Parathyroid adenoma (tissue), 2 donors: ENCODE data around the gene CD247.

Experiments used
- H2AFZ ChIP-seq: fragments of 300-600 bp; sonication (generic); one replicate; pipeline ENCODE4 v1.7.0; 2017; ENCODE audit warnings: antibody characterized with exemption, mild to moderate bottlenecking
- H3K27ac ChIP-seq: fragments of 300-600 bp; sonication (generic); one replicate; pipeline ENCODE4 v1.7.0; 2017
- H3K27me3 ChIP-seq: fragments of 300-600 bp; sonication (generic); one replicate; pipeline ENCODE4 v1.7.0; 2017; ENCODE audit warnings: low read length; ENCODE audit not compliant: control insufficient read depth, insufficient read depth
- H3K36me3 ChIP-seq: fragments of 300-600 bp; sonication (generic); one replicate; pipeline ENCODE4 v1.7.0; 2017; ENCODE audit warnings: low read length; ENCODE audit not compliant: control insufficient read depth, insufficient read depth
- H3K4me1 ChIP-seq: fragments of 300-600 bp; sonication (generic); one replicate; pipeline ENCODE4 v1.7.0; 2017; ENCODE audit warnings: control low read depth
- H3K4me2 ChIP-seq: fragments of 300-600 bp; sonication (generic); one replicate; pipeline ENCODE4 v1.7.0; 2017; ENCODE audit warnings: low read length
- H3K4me3 ChIP-seq: fragments of 300-600 bp; sonication (generic); one replicate; pipeline ENCODE4 v1.7.0; 2017; ENCODE audit warnings: low read depth, low read length
- H3K79me2 ChIP-seq: fragments of 300-600 bp; sonication (generic); one replicate; pipeline ENCODE4 v1.7.0; 2017; ENCODE audit warnings: control low read depth
- H3K9ac ChIP-seq: fragments of 300-600 bp; sonication (generic); one replicate; pipeline ENCODE4 v1.7.0; 2017; ENCODE audit warnings: mild to moderate bottlenecking
- H3K9me3 ChIP-seq: fragments of 300-600 bp; sonication (generic); one replicate; pipeline ENCODE4 v1.7.0; 2017; ENCODE audit warnings: low read length; ENCODE audit not compliant: control insufficient read depth
- TF ChIP-seq, protein P1 (sequence below): fragments of 300-600 bp; sonication (generic); IDR thresholded peaks from one replicate; pipeline ENCODE4 v1.7.0; 2017; ENCODE audit warnings: antibody characterized with exemption, mild to moderate bottlenecking
- donor health status: primary hyperparathyroidism.

CD247 gene

DNA sequence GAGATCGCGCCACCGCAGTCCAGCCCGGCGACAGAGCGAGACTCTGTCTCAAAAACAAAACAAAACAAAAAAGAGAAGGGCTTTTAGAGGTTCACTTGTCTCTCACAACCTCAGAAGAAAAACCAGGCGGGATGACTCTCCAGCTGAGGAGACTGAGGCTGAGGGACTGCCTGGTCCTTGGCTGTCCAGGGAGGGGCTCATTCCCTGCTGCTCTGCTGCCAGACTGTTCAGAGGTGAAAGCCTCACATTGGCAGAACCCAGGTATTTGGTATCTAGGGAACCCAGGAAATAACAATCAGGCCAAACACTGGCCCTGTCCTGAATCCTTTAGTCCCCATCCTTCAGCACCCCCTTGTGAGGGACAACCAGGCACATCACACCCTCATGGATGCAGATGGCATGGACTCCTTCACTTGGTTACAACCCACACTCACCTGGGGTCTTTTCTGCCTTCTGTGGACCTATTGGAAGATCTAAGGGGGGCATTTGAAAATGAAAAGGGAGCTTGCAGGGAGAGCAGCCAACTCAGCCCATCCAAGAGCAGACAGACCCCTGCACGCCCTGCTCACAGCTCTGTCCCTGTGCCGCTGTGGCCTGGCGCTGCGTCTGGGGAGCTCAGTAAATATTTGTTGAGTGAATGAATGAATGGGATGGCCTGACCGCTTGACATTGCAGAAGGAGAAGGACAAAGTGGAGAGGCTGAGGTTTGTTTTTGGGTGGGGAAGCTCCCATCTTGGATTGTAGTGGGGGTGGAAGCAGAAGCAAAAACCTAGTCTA is 33.4 kb downstream of the CD247 start:
- no peak overlapping the region for H3K9ac ChIP-seq

GRCh38 chr1:167483790-167484189 is 34.5 kb downstream of the CD247 start:
- Histone ChIP-seq H2AFZ (no peak overlapping the region), H3K4me1 (no peaks in the 10 kb centered on the region), H3K79me2 (no peaks in the 10 kb centered on the region), H3K27me3 (no peaks in the 10 kb centered on the region), H3K4me2 (no peak overlapping the region), H3K36me3 (no peaks in the 10 kb centered on the region), H3K9me3 (no peaks in the 10 kb centered on the region), H3K4me3 (no peak overlapping the region), H3K27ac (no peak overlapping the region), H3K9ac (no peak overlapping the region)
- TF ChIP-seq, protein P1, sequence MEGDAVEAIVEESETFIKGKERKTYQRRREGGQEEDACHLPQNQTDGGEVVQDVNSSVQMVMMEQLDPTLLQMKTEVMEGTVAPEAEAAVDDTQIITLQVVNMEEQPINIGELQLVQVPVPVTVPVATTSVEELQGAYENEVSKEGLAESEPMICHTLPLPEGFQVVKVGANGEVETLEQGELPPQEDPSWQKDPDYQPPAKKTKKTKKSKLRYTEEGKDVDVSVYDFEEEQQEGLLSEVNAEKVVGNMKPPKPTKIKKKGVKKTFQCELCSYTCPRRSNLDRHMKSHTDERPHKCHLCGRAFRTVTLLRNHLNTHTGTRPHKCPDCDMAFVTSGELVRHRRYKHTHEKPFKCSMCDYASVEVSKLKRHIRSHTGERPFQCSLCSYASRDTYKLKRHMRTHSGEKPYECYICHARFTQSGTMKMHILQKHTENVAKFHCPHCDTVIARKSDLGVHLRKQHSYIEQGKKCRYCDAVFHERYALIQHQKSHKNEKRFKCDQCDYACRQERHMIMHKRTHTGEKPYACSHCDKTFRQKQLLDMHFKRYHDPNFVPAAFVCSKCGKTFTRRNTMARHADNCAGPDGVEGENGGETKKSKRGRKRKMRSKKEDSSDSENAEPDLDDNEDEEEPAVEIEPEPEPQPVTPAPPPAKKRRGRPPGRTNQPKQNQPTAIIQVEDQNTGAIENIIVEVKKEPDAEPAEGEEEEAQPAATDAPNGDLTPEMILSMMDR, result no peak

More for the DNA sequence above, 33.4 kb downstream of the CD247 start:
- Histone ChIP-seq H3K79me2 (no peaks in the 10 kb centered on the region), H3K36me3 (no peaks in the 10 kb centered on the region), H3K27ac (no peak overlapping the region), H3K27me3 (no peaks in the 10 kb centered on the region), H3K4me1 (no peaks in the 10 kb centered on the region), H3K4me3 (no peak overlapping the region), H3K4me2 (no peak overlapping the region), H2AFZ (no peak overlapping the region), H3K9me3 (no peaks in the 10 kb centered on the region)
- TF ChIP-seq, protein P1, result no peak

DNA sequence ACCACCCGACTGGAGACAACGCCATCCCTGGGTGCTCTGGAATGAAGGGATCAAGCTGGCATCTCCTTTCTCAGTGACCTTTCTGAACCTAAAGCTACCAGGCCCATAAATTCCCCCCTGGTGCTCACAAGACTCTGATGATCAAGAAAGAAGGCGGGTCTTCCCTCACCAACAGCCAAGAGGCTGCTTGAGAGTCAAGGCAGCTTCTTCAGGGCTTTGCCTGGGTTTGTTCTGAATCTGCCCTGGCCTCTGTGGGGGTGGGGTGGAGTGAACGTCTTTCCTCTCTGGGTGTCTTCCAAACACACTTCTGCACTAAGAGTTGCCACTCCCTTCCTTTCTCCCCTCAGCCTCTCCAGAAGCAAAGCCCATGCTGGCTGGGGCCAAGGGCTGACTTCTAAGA is 36.1 kb downstream of the CD247 start:
- H2AFZ ChIP-seq, result no peak overlapping the region
- no peaks in the 10 kb centered on the region for H3K27me3 ChIP-seq
- H3K4me1 ChIP-seq, result no peaks in the 10 kb centered on the region
- no peaks in the 10 kb centered on the region for H3K79me2 ChIP-seq
- H3K9ac ChIP-seq, result no peak overlapping the region
- H3K27ac ChIP-seq, result no peak overlapping the region
- no peak overlapping the region for H3K4me2 ChIP-seq
- TF ChIP-seq, protein P1, result no peak
- H3K9me3 ChIP-seq, result no peaks in the 10 kb centered on the region
- H3K4me3 ChIP-seq, result no peak overlapping the region
- H3K36me3 ChIP-seq, result no peaks in the 10 kb centered on the region

GRCh38 chr1:167479331-167479979 is 38.9 kb downstream of the CD247 start:
- Histone ChIP-seq H3K9me3 (no peaks in the 10 kb centered on the region), H3K36me3 (no peaks in the 10 kb centered on the region), H3K4me3 (no peak overlapping the region), H3K4me2 (no peak overlapping the region), H3K27me3 (no peaks in the 10 kb centered on the region), H3K4me1 (no peaks in the 10 kb centered on the region), H2AFZ (no peak overlapping the region), H3K79me2 (no peaks in the 10 kb centered on the region), H3K27ac (no peak overlapping the region), H3K9ac (no peak overlapping the region)
- TF ChIP-seq, protein P1, result no peak
